Tibial nerve (tissue), 4 donors: Measurements from ENCODE around the gene MSX1. TPM values are rescaled to one million over a fixed set of nuclear protein-coding genes. Genes with fewer than 3 reads are reported as not detected.
"Not testable (repeated sequence)": the region's sequence is repeated elsewhere in the genome, so short reads cannot be mapped to it uniquely, and the experiment has no call there.

Experiments
- DNase-seq, 2 donors: peaks; one replicate each; pipeline ENCODE4 v3.0.0-alpha.2; 2019; ENCODE audit warnings: low spot score in 2 of 2
- H3K27ac ChIP-seq, 4 donors: fragments of 200-600 bp; sonication (generic) in 3 of 4; one replicate each; pipeline ENCODE4 v1.5.1; 2017 to 2019; ENCODE audit warnings: mild to moderate bottlenecking in 1 of 4
- H3K27me3 ChIP-seq, 2 donors: fragments of 200-600 bp; sonication (generic) in 1 of 2; one replicate each; pipeline versions ENCODE4 v1.5.1 to v1.6.0; 2017 to 2019
- H3K36me3 ChIP-seq, 3 donors: fragments of 200-600 bp; sonication (generic); one replicate each; pipeline ENCODE4 v1.5.1; 2018 to 2019
- H3K4me1 ChIP-seq, 4 donors: fragments of 200-600 bp; sonication (generic) in 3 of 4; one replicate each; pipeline ENCODE4 v1.5.1; 2017 to 2019
- H3K4me3 ChIP-seq, 4 donors: fragments of 200-600 bp; sonication (generic) in 3 of 4; one replicate each; pipeline ENCODE4 v1.5.1; 2017 to 2019; ENCODE audit warnings: mild to moderate bottlenecking in 1 of 4, moderate library complexity in 1 of 4
- H3K9me3 ChIP-seq, 4 donors: fragments of 200-600 bp; sonication (generic) in 3 of 4; one replicate each; pipeline ENCODE4 v1.5.1; 2017 to 2019
- CTCF ChIP-seq, 5 experiments: fragments of 200-600 bp in 3 of 5; fragments of 450-650 bp in 2 of 5; sonication (generic) in 3 of 5; IDR thresholded peaks; one replicate each; pipeline ENCODE4 v1.5.1; 2016 to 2019; ENCODE audit warnings: antibody characterized with exemption in 5 of 5, mild to moderate bottlenecking in 3 of 5, moderate library complexity in 2 of 5
- EP300 ChIP-seq, 2 donors: sonication (generic); formaldehyde crosslinking; IDR thresholded peaks; one replicate each; pipeline ENCODE4 v1.6.1; 2017; ENCODE audit warnings: antibody characterized with exemption in 2 of 2, mild to moderate bottlenecking in 1 of 2
- POLR2A ChIP-seq, 2 donors: fragments of 450-650 bp; IDR thresholded peaks; one replicate each; pipeline ENCODE4 v1.6.1; 2017; ENCODE audit warnings: antibody characterized with exemption in 2 of 2, mild to moderate bottlenecking in 2 of 2, moderate library complexity in 2 of 2
- WGBS, 2 donors: methylation state at CpG; one replicate each; pipeline ENCODE4 v1.1.5; 2018; 5-methylcytosine and 5-hydroxymethylcytosine counted together
- total RNA-seq, 4 donors: library from RNA; depleted of rRNA; stranded (reverse); fragments of >200 nt; gene quantifications; one replicate each; pipeline ENCODE4 v1.1.0, GENCODE V29; 2016

The MSX1 gene
- total RNA-seq, 4 donors from 2014 or later: 9.4 to 42.3 (median 21.7) TPM

GRCh38 chr4:4821577-4821976, 37.9 kb upstream of the MSX1 start:
- no peaks in the 10 kb centered on the region for H3K27me3 ChIP-seq
- no peak for TF ChIP-seq EP300 (IDR thresholded peaks at IDR 0.05)
- TF ChIP-seq CTCF (IDR thresholded peaks at IDR 0.05): no peak
- no peak for TF ChIP-seq POLR2A (IDR thresholded peaks at IDR 0.05)
- no peak overlapping the region for H3K4me3 ChIP-seq
- no peak overlapping the region for H3K27ac ChIP-seq
- DNase-seq: no peak
- H3K36me3 ChIP-seq: peaks cover 0 to 7% (median 0%) of the 10 kb centered on the region in 3 donors
- H3K9me3 ChIP-seq: peaks cover 0 to 19% (median 0%) of the 10 kb centered on the region in 4 donors
- peaks cover 0 to 4% (median 0%) of the 10 kb centered on the region in 4 donors for H3K4me1 ChIP-seq

GRCh38 chr4:4822286-4822685, 37.2 kb upstream of the MSX1 start:
- not testable (repeated sequence) for H3K4me1 ChIP-seq, H3K4me3 ChIP-seq, H3K27ac ChIP-seq, H3K36me3 ChIP-seq, H3K27me3 ChIP-seq, DNase-seq
- WGBS, 2 donors: 64 to 75% methylated on average over 6 of the region's 6 CpGs
- peaks cover 0 to 14% (median 0%) of the 10 kb centered on the region in 4 donors for H3K9me3 ChIP-seq

GRCh38 chr4:4823621-4824162, 35.8 kb upstream of the MSX1 start:
- 82 to 91% methylated on average over 2 of the region's 2 CpGs for WGBS, 2 donors

GRCh38 chr4:4824232-4824631, 35.2 kb upstream of the MSX1 start:
- no peak for TF ChIP-seq EP300 (IDR thresholded peaks at IDR 0.05)
- no peak for TF ChIP-seq POLR2A (IDR thresholded peaks at IDR 0.05)
- TF ChIP-seq CTCF (IDR thresholded peaks at IDR 0.05): no peak
- no peaks in the 10 kb centered on the region for H3K27me3 ChIP-seq
- DNase-seq: no peak
- H3K9me3 ChIP-seq: peaks cover 0 to 14% (median 0%) of the 10 kb centered on the region in 4 donors
- whole genome bisulfite sequencing, 2 donors: 45 to 66% methylated on average over 3 of the region's 3 CpGs
- H3K4me1 ChIP-seq: peaks cover 0 to 4% (median 0%) of the 10 kb centered on the region in 4 donors
- no peak overlapping the region for H3K27ac ChIP-seq
- no peak overlapping the region for H3K4me3 ChIP-seq
- peaks cover 0 to 7% (median 0%) of the 10 kb centered on the region in 3 donors for H3K36me3 ChIP-seq

More at GRCh38 chr4:4823621-4824162, 35.8 kb upstream of the MSX1 start:
- no peak overlapping the region for H3K4me3 ChIP-seq
- H3K9me3 ChIP-seq: peaks cover 0 to 14% (median 0%) of the 10 kb centered on the region in 4 donors
- no peaks in the 10 kb centered on the region for H3K27me3 ChIP-seq
- H3K36me3 ChIP-seq: peaks cover 0 to 7% (median 0%) of the 10 kb centered on the region in 3 donors
- H3K27ac ChIP-seq: no peak overlapping the region
- H3K4me1 ChIP-seq: peaks cover 0 to 4% (median 0%) of the 10 kb centered on the region in 4 donors
- TF ChIP-seq POLR2A (IDR thresholded peaks at IDR 0.05) (no peak), CTCF (IDR thresholded peaks at IDR 0.05) (no peak), EP300 (IDR thresholded peaks at IDR 0.05) (no peak)
- DNase-seq: no peak

GRCh38 chr4:4825431-4825830, 34.0 kb upstream of the MSX1 start:
- WGBS, 2 donors: 79 to 82% methylated on average over 7 of the region's 7 CpGs
- H3K9me3 ChIP-seq: peaks cover 0 to 14% (median 0%) of the 10 kb centered on the region in 4 donors
- H3K36me3 ChIP-seq: peaks cover 0 to 7% (median 0%) of the 10 kb centered on the region in 3 donors
- no peak for DNase-seq
- H3K27me3 ChIP-seq: no peaks in the 10 kb centered on the region
- no peak overlapping the region for H3K27ac ChIP-seq
- no peaks in the 10 kb centered on the region for H3K4me1 ChIP-seq
- no peak for TF ChIP-seq EP300 (IDR thresholded peaks at IDR 0.05)
- TF ChIP-seq CTCF (IDR thresholded peaks at IDR 0.05): no peak
- TF ChIP-seq POLR2A (IDR thresholded peaks at IDR 0.05): no peak
- no peak overlapping the region for H3K4me3 ChIP-seq
